ENCODE data around the gene SPTAN1. TPM values are rescaled to one million over a fixed set of nuclear protein-coding genes. Genes with fewer than 3 reads are reported as not detected.

Gene SPTAN1
- total RNA-seq, 1 experiment from 2014 or later, result 181 TPM

DNA sequence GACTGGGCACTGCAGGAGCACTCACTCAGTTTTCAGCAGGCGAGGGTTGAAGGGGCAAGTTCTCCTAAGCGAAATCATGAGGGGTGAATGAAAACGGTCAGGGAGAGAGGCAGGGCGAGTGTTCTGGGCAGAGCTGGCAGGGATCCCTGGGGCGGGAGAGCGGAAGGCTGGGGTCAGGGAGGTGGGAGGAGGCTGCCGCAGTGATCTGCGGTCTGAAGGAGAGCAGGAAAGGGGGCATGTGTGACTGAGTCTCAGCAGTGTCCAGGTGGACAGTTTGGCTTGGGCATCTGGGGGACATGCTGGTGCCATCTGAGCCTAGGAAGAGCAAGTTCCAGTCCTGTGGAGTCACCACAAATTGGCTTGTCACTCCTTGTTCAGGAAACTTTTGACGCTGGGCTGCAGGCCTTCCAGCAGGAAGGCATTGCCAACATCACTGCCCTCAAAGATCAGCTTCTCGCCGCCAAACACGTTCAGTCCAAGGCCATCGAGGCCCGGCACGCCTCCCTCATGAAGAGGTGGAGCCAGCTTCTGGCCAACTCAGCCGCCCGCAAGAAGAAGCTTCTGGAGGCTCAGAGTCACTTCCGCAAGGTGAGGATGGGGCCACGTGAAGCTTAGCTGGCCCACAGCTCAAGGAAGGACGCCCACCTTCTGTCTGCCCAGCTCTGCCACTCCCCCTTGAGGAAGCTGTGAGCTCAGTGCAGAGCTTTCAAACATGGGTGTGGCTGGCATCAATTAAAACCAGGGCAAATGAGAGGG lies 73.2 kb downstream of the SPTAN1 start:
- no peaks in the 10 kb centered on the region for H3K9me3 ChIP-seq (replicated peaks)
- H3K4me3 ChIP-seq, result no peak overlapping the region
- H3K36me3 ChIP-seq, result peaks cover 95% of the 10 kb centered on the region
- no peaks in the 10 kb centered on the region for H3K27me3 ChIP-seq (replicated peaks)
- H3K27ac ChIP-seq, result no peak overlapping the region
- H3K4me1 ChIP-seq (replicated peaks), result no peaks in the 10 kb centered on the region
- DNase-seq (ENCODE audit: low read depth in 1 of 2, low spot score in 2 of 2), result no peak

GRCh38 chr9:128626181-128626580 lies 73.8 kb downstream of the SPTAN1 start:
- H3K9me3 ChIP-seq (replicated peaks), result no peaks in the 10 kb centered on the region
- DNase-seq (ENCODE audit: low read depth in 1 of 2, low spot score in 2 of 2), result no peak
- no peak overlapping the region for H3K27ac ChIP-seq
- peaks cover 95% of the 10 kb centered on the region for H3K36me3 ChIP-seq
- H3K4me3 ChIP-seq, result no peak overlapping the region
- no peaks in the 10 kb centered on the region for H3K27me3 ChIP-seq (replicated peaks)
- no peaks in the 10 kb centered on the region for H3K4me1 ChIP-seq (replicated peaks)

- peaks cover 95% of the 10 kb centered on the region for H3K36me3 ChIP-seq
- H3K27me3 ChIP-seq (replicated peaks), result no peaks in the 10 kb centered on the region
- no peak overlapping the region for H3K27ac ChIP-seq
- no peaks in the 10 kb centered on the region for H3K4me1 ChIP-seq (replicated peaks)
- H3K9me3 ChIP-seq (replicated peaks), result no peaks in the 10 kb centered on the region
- DNase-seq (ENCODE audit: low read depth in 1 of 2, low spot score in 2 of 2), result no peak
- H3K4me3 ChIP-seq, result no peak overlapping the region
Measured at GRCh38 chr9:128627127-128627715, 74.8 kb downstream of the SPTAN1 start.

DNA sequence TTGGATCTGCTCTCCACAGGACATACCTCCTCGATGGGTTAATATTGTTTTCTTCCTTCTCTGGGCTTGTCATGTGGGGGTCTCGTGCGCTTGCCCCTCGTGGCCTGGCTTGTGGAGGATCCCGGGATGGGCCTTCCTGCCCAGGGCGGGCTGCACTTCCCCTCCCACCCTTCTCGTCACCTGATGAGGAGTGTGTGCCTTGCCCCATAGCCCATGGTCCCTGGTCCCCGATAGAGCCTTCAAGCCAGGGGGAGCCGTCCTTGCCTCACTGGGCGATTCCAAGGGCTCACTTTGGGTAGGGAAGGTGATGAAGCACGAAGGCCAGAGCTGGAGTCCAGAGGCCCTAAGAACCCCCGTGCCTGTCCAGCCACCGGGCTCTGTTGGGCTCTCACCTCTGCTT lies 75.5 kb downstream of the SPTAN1 start:
- Histone ChIP-seq H3K4me1 (replicated peaks) (no peaks in the 10 kb centered on the region), H3K9me3 (replicated peaks) (no peaks in the 10 kb centered on the region), H3K27ac (no peak overlapping the region), H3K36me3 (peaks cover 96% of the 10 kb centered on the region), H3K4me3 (no peak overlapping the region), H3K27me3 (replicated peaks) (no peaks in the 10 kb centered on the region)
- no peak for DNase-seq (ENCODE audit: low read depth in 1 of 2, low spot score in 2 of 2)

GRCh38 chr9:128628471-128629048 lies 76.2 kb downstream of the SPTAN1 start:
- H3K27me3 ChIP-seq (replicated peaks), result no peaks in the 10 kb centered on the region
- no peaks in the 10 kb centered on the region for H3K9me3 ChIP-seq (replicated peaks)
- DNase-seq (ENCODE audit: low read depth in 1 of 2, low spot score in 2 of 2), result peak in 1 of 2 experiments; percentile 40
- H3K4me1 ChIP-seq (replicated peaks), result no peaks in the 10 kb centered on the region
- H3K36me3 ChIP-seq, result peaks cover 99% of the 10 kb centered on the region
- no peak overlapping the region for H3K27ac ChIP-seq
- H3K4me3 ChIP-seq, result no peak overlapping the region

DNA sequence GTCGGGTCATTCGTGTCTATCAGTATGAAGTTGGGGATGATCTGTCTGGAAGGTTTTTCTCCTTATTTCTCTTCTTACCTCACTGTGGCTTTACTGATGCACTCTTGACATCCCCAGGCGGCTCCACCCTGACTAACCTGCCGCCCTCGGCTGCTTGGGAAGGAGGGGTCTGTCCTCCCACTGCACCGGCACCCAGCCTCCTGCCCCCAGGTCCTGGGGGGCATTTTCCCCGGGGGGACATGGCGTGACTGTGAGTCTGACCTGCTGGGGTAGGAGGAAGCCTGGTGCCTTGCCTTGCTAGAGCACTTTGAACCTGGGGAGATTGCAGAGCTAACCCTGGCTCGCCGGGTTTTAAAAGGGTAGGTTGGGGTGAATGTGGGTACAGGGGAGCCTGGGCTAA lies 76.7 kb downstream of the SPTAN1 start:
- H3K4me1 ChIP-seq (replicated peaks), result no peaks in the 10 kb centered on the region
- H3K27ac ChIP-seq, result no peak overlapping the region
- H3K36me3 ChIP-seq, result peaks cover 100% of the 10 kb centered on the region
- H3K27me3 ChIP-seq (replicated peaks), result no peaks in the 10 kb centered on the region
- no peak overlapping the region for H3K4me3 ChIP-seq
- no peak for DNase-seq (ENCODE audit: low read depth in 1 of 2, low spot score in 2 of 2)
- H3K9me3 ChIP-seq (replicated peaks), result no peaks in the 10 kb centered on the region

GRCh38 chr9:128629852-128630545 lies 77.6 kb downstream of the SPTAN1 start:
- no peak for DNase-seq (ENCODE audit: low read depth in 1 of 2, low spot score in 2 of 2)
- H3K36me3 ChIP-seq, result peaks cover 100% of the 10 kb centered on the region
- H3K4me1 ChIP-seq (replicated peaks), result peaks cover 6% of the 10 kb centered on the region
- H3K4me3 ChIP-seq, result no peak overlapping the region
- H3K27ac ChIP-seq, result no peak overlapping the region
- no peaks in the 10 kb centered on the region for H3K27me3 ChIP-seq (replicated peaks)
- H3K9me3 ChIP-seq (replicated peaks), result no peaks in the 10 kb centered on the region; the same call in 1 of the 2 replicates

GRCh38 chr9:128631636-128632035 lies 79.2 kb downstream of the SPTAN1 start:
- no peak for DNase-seq (ENCODE audit: low read depth in 1 of 2, low spot score in 2 of 2)
- no peaks in the 10 kb centered on the region for H3K27me3 ChIP-seq (replicated peaks)

GRCh38 chr9:128632066-128632465 lies 79.7 kb downstream of the SPTAN1 start:
- no peak overlapping the region for H3K27ac ChIP-seq
- H3K4me3 ChIP-seq, result no peak overlapping the region
- H3K4me1 ChIP-seq (replicated peaks), result peaks cover 25% of the 10 kb centered on the region
- H3K36me3 ChIP-seq, result peaks cover 95% of the 10 kb centered on the region
- H3K9me3 ChIP-seq (replicated peaks), result no peaks in the 10 kb centered on the region; the same call in 1 of the 2 replicates
- no peaks in the 10 kb centered on the region for H3K27me3 ChIP-seq (replicated peaks)
- DNase-seq (ENCODE audit: low read depth in 1 of 2, low spot score in 2 of 2), result no peak

More at GRCh38 chr9:128631636-128632035, 79.2 kb downstream of the SPTAN1 start:
- Histone ChIP-seq H3K4me1 (replicated peaks) (peaks cover 21% of the 10 kb centered on the region), H3K36me3 (peaks cover 95% of the 10 kb centered on the region), H3K9me3 (replicated peaks) (no peaks in the 10 kb centered on the region; the same call in 1 of the 2 replicates), H3K27ac (no peak overlapping the region), H3K4me3 (no peak overlapping the region)

GRCh38 chr9:128632486-128632885 lies 80.1 kb downstream of the SPTAN1 start:
- H3K27me3 ChIP-seq (replicated peaks), result no peaks in the 10 kb centered on the region
- no peaks in the 10 kb centered on the region; the same call in 1 of the 2 replicates for H3K9me3 ChIP-seq (replicated peaks)
- no peak overlapping the region for H3K27ac ChIP-seq
- H3K4me3 ChIP-seq, result no peak overlapping the region
- no peak for DNase-seq (ENCODE audit: low read depth in 1 of 2, low spot score in 2 of 2)
- H3K4me1 ChIP-seq (replicated peaks), result peaks cover 25% of the 10 kb centered on the region
- H3K36me3 ChIP-seq, result peaks cover 95% of the 10 kb centered on the region

DNA sequence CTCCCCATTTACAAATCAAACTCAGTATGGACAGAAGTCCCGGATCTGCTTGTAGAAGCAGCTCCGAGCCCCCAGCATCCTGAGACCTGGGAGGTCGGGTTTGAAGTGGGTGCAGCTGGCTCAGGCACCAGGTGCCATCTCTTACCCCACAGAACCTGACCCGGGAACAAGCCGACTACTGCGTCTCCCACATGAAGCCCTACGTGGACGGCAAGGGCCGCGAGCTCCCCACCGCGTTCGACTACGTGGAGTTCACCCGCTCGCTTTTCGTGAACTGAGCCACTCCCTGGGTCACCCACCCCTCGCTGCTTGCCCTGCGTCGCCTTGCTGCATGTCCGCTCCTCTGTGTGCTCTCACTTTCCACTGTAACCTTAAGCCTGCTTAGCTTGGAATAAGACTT lies 80.7 kb downstream of the SPTAN1 start:
- Histone ChIP-seq H3K27ac (no peak overlapping the region), H3K9me3 (replicated peaks) (no peaks in the 10 kb centered on the region; the same call in 1 of the 2 replicates), H3K27me3 (replicated peaks) (no peaks in the 10 kb centered on the region), H3K36me3 (peaks cover 95% of the 10 kb centered on the region), H3K4me1 (replicated peaks) (peaks cover 25% of the 10 kb centered on the region), H3K4me3 (no peak overlapping the region)
- no peak for DNase-seq (ENCODE audit: low read depth in 1 of 2, low spot score in 2 of 2)

- H3K27me3 ChIP-seq (replicated peaks), result no peaks in the 10 kb centered on the region
- no peaks in the 10 kb centered on the region; the same call in 1 of the 2 replicates for H3K9me3 ChIP-seq (replicated peaks)
- DNase-seq (ENCODE audit: low read depth in 1 of 2, low spot score in 2 of 2), result no peak
- H3K4me1 ChIP-seq (replicated peaks), result peaks cover 25% of the 10 kb centered on the region
- no peak overlapping the region for H3K4me3 ChIP-seq
- no peak overlapping the region for H3K27ac ChIP-seq
- H3K36me3 ChIP-seq, result peaks cover 91% of the 10 kb centered on the region
Measured at GRCh38 chr9:128633601-128634000, 81.2 kb downstream of the SPTAN1 start.

- Histone ChIP-seq H3K27ac (0 out of 2 replicates have a peak overlapping the region, but pooled peaks have one; percentile 100), H3K27me3 (replicated peaks) (no peaks in the 10 kb centered on the region), H3K4me3 (no peak overlapping the region), H3K4me1 (replicated peaks) (peaks cover 25% of the 10 kb centered on the region), H3K9me3 (replicated peaks) (no peaks in the 10 kb centered on the region; the same call in 1 of the 2 replicates), H3K36me3 (peaks cover 90% of the 10 kb centered on the region)
- DNase-seq (ENCODE audit: low read depth in 1 of 2, low spot score in 2 of 2), result no peak
Measured at GRCh38 chr9:128634111-128634510, 81.7 kb downstream of the SPTAN1 start.
